NCI-H2196 (cell line): Measurements from ENCODE around the gene MUC6.

Experiments
- DNase-seq: peaks from one replicate; lab custom pipeline; 2025; ENCODE audit not compliant: unreplicated experiment; lab: John Stamatoyannopoulos, UW

MUC6 gene

GRCh38 chr11:1038361-1038760 is 1.8 kb upstream of the MUC6 start:
- DNase-seq, result no peak

DNA sequence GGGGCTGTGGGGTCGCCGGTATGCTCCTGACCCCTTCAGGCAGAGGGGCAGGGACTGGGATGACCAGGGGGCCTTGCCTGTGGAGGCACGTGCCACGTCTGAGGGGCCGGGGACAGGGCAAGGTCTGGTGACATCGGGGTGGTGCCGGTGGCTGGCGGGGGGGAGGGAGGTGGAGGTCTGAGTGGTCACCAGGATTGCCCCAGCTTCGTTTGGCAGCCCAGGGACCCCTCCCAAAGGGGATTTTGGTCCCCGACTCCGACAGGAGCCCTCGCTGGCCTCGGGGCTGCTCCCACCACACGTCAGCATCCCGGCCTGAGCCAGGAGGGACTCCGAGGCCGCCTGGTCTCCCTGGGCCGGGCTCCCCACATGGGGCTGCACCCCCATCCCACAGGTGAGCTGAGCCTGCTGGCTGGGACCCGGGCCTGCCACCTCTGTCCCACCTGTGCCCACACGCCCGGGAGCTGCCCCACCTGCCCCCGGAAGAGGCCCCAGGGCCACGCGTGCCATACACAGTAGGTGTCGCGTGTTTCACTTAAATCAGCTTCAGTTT is 1.1 kb upstream of the MUC6 start:
- DNase-seq, result no peak

GRCh38 chr11:1036931-1037330 is 413 bp upstream of the MUC6 start:
- DNase-seq, result no peak

DNA sequence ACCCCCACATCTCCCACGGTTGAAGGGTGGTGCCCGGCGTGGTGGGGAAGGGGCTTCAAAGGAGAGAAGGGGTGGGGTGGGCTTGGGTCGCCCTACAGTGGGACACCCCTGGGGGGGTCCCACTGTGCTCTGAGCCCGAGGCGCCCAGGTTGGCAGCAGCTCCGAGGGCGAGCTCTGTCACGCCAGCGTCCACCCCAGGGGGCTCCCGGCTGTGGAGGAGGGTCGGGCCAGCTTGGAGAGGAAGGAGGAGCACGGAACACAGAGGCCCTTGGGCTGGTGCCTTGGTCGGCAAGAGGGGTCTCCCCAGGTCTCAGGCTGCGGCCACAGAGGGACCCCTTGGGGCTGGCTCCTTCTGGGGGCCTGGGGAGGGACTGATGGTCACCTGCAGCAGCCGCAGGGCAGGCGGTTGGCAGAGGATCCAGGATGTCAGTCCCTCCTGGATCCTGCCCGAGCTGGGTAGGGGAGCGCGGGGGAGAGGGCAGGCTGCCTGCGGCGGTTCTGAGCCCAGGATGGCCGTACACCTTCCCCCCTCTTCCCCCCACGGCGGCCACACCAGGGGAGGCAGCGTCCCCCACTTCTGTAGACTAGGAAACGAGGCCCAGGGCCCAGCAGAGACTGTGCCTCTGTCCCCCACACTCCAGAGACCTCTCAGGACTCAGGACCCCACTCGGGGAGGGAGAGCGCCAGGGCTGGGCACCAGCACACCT is 788 bp downstream of the MUC6 start:
- no peak for DNase-seq

DNA sequence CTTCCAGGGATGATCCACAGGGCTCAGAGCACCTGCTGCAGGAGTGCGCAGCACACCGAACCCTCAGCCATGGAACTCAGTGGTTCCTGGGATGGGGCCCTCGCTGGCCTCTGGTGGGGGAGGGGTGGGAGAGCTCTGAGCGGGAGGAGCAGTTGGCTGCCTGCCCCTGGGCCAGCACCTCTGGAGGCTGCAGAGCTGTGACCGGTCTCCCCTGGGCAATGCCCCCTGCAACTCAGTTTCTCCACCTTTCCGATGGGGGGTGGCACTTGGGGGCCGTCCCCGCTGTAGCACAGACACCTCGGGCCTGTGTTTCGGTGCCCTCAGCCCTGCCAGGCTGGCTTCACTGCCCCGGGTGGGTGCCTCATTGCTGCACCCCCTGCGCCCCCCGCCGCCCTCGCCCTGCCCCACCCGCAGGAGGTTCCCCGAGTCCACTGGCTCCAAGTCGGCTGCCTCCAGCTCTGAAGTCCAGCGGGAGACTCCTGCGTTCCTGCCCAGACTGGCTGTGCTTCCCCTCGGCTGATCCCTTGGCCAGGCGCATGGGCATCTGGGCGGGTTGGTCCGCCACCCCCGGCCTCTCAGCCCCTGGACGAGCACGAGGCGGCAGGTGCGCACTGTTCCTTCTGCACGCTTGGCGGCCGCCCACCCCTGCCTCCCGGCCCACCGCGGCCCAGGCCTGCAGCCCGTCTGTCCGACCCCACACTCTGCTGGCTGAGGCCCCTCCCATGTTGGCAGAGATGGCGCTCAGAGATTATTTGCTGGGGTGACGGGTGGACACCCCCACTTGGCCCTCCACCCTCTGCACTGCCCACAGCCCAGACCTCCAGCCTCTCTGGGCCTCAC is 1.8 kb downstream of the MUC6 start:
- no peak for DNase-seq

- no peak for DNase-seq
Measured at GRCh38 chr11:1034001-1034400, 2.5 kb downstream of the MUC6 start.

GRCh38 chr11:1033016-1033798 is 3.3 kb downstream of the MUC6 start:
- no peak for DNase-seq

DNA sequence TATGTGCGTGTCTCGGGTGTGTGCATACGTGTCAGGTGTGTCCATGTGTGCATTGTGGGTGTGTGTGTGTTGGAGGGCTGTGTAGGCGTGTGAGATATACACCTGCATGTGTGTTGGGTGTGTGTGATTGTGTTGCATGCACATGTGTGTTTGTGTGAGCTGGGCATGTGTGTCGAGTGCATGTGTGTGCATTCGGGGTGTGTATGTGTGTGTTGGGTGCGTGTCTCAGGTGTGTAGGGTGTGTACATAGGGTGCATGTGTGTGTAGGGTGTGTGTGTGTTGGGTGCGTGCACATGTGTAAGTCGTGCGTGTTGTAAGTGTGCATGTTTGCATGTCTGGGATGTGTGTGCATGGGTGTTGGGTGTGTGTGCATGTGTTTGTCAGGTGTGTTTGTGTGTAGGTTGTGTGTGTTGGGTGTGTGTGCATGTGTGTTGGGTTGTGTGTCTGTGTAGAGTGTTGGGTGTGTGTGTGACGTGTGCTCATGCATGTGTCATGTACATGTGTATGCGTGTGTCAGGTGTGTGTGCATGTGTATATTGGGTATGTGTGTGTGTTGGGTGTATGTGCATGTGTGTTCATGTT is 4.1 kb downstream of the MUC6 start:
- no peak for DNase-seq

- DNase-seq, result no peak
Measured at GRCh38 chr11:1031121-1031899, 5.2 kb downstream of the MUC6 start.

DNA sequence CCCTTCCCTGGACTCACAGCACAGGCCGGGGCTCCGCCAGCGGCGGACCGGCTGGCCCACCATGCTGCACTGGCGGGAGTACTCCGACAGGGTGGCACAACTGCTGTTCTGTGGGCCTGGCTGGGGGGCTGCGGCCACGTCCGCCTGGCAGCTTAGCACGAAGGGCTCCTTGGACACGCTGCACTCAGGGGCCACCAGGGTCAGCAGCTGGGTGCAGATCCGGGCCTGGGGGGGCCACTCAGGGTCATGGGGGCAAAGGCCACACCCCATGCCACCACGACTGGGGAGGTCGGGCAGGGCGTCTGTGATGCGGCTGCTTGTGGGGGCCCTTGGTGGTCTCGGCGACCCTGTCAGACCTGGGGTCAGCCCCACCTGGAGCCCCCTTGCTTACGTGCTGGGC is 6.0 kb downstream of the MUC6 start:
- DNase-seq, result no peak

DNA sequence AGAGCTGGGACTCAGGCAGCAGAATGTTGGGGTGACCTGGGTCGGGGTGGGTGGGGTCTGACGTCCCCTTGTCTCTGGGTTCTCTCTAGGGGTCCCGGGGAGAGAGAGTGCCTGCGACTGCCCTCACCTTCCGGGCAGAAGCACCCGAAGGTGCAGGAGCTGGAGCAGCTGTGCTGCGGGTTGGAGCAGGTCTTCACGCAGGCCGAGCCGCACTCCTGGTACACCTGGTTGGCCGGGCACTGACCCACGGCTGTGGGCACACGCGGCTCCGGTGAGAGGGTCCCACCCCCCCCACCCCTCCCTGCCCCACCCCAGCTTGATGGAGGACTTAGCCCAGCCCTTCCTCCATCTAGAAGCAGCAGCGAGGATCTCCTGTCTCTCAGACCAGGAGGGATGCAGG is 6.4 kb downstream of the MUC6 start:
- no peak for DNase-seq

GRCh38 chr11:1029654-1030053 is 6.9 kb downstream of the MUC6 start:
- peak; percentile 9 for DNase-seq

DNA sequence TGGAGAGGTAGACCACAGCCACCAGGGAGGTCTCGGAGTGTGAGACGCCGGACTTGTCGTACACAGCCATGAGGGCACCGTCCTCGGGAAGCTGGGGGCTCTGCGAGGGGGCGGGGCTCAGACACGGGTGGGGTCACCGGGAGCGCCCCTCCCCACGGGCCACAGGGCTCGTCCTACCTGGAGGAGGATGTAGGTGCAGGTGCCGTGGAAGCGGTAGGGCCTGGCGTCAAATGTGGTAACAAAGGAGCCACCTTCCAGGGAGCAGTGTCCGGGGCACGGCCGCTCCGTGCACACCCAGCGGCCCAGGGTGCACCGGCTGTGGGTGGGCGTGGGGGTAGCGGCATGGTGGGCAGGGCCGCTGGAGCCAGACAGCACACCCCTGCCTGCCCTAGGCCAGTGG is 7.5 kb downstream of the MUC6 start:
- no peak for DNase-seq

DNA sequence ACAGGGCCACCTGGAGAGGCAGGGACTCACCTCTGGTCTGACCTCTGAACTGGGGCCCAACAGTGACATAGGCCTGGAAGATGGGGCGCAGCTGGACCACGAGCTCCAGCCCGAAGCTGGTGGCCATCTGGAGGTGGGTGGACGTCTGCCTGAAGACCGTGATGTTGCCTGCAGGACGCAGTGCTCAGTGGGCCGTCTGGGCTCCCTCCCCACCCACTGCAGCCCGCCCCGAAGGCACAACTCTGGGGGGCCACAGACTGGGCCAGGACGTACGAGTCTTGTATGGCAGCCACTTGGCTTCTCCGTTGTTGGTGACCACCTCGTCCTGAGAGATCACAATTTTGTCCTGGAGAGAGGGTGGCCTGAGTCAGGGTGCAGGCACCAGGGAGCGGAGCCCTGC is 7.9 kb downstream of the MUC6 start:
- no peak for DNase-seq

- no peak for DNase-seq
Measured at GRCh38 chr11:1028291-1028540, 8.3 kb downstream of the MUC6 start.

- DNase-seq, result no peak
Measured at GRCh38 chr11:1027483-1028290, 8.8 kb downstream of the MUC6 start.

GRCh38 chr11:1026641-1027482 is 9.7 kb downstream of the MUC6 start:
- no peak for DNase-seq

DNA sequence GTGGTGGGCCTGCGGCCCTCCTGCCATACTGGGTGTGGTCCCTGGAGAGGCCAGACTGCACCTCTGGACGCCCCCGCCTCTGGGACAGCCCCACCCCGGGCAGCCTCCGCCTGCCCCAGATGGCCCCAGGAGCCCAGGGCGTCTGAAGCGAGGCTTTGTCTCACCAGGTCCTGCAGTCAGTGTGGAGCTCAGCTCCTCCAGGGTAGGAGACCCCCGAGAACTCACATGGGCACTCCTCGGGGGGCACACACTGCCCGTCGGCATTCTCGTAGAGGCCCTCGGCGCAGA is 10.4 kb downstream of the MUC6 start:
- DNase-seq, result no peak
